SKM-1 treated with dmso at 0.1 percent for 144 hours (cell line): Measurements from ENCODE around the gene NDUFS7.

ENCODE experiments used
- DNase-seq: peaks from one replicate; lab custom pipeline; 2025; ENCODE audit not compliant: unreplicated experiment; lab: John Stamatoyannopoulos, UW

The NDUFS7 gene

DNA sequence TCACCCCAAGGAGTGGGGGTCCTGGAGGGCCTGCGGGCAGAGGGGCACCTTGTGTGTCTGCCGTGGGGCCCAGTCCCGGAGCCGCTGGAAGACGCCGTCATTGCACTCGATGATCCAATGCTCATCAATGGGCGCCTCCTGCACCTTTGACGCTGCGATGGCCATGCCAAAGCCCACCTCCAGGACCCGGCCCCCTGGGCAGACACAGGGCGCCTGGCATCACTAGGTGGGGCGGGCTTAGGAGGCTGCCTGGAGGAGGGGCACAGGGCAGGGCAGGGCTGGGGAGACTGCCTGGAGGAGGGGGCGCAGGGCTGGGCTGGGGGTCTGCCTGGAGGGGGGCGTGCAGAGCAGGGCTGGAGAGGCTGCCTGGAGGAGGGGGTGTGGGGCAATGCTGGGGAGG, 16.0 kb downstream of the NDUFS7 start:
- DNase-seq: no peak

GRCh38 chr19:1400281-1401137, 16.8 kb downstream of the NDUFS7 start:
- DNase-seq: no peak

DNA sequence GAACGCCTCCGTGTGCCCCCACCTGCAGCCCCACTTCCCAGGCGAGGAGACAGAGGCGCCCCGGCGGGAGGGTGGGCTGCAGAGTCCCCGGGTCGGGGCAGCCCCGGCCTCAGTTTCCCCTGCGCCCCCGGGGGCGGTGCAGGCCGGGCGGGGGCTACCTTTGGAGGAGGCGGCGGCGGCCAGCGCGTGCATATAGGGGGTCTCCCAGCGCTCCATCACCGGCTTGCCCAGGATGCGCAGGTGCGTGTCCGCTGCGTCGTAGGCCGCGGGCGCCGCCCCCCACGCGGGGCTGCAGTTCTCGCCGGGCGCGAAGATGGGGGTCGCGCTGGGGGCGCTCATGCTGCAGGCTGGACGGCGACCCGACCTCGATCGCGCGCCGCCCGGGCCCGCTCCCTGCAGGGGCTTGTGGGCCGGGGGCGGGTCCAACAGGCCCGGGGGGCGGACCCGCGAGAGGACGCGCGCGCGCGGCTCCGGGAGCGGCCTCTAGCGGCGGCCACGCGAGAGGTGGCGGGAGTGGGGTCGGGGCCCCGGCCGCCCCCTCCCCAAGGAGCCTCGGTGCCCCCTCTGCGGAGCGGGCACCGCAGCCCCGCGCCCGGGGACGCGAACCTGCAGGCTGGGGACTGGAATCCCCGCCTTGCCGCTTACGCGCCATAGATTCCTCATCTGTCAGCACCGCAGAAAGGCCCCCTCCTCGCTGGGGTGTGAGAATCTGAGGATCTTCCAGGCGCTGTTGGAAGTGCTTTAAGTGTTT, 17.6 kb downstream of the NDUFS7 start, which contains the start of gene GAMT:
TSS of gene GAMT (minus strand) at position 405 of the 751 bp plus-strand sequence. CDS start at position 339, 66 bp downstream.
- DNase-seq: peak; percentile 13

- DNase-seq: no peak
Observed at GRCh38 chr19:1401889-1402217, 18.1 kb downstream of the NDUFS7 start.

DNA sequence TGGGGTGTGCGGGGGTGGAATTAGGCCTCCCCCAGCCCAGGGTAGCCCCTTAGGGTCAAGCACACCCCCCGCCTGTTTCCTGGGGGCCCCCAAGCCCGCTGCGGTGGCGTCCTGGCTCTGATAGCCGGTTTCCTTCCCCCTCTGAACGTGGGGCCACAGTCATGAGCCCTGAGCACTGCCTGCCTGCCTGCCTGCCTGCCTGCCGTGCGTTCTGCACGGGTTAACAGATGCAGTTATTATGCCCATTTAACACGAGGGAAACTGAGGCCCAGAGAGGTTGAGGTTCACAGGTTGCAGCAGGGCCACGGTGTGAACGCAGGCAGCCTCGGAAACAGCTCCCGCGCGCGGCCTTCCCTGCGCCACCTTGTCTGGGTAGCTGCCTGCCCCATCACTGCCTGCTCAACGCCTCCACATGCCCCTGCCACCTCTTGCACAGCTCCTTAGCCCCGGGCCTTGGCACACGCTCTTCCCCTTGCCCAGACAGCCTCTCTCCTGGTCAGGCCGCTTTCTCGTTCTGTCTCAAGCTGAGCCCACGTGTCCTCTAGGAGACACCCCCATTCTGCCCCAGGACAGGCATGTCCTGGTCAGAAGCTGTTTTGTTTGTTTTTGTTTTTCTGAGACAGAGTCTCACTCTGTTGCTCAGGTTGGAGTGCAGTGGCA, 18.8 kb downstream of the NDUFS7 start:
- DNase-seq: no peak

DNA sequence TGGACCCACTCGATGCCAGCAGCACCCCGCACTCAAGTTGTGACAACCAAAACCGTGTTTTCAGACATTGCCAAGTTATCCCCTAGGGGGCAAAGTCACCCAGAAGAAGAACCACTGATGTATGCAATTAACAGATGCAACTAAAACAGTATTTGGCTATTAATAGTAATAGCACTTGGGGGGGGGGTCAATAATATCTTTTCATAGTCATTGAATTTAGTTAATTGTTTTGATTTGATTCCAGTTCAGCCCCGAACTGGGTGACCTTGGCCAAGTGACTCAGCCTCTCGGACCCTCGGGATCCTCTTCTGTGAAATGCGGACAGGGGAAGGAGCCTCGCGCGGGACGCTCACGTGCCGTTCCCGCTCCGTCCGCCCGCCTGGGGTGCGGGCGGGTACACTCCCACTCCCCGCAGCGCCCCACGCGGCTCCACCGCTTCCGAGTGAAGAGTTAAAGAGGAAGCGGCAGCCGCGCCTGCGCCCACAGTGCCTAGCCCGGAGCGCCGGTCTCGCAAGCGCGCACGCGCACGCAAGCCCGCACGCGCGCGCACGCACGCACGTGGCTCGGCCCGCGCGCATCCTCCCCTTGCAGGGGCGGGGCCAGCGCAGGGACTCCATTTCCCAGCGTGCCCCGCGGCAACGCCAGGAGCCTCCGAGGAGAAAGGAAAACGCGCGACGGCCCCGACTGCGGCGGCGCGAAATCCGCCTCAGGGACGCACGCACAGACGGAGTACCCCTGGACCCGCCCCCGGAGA, 23.2 kb downstream of the NDUFS7 start:
- DNase-seq: peak; percentile 94

DNA sequence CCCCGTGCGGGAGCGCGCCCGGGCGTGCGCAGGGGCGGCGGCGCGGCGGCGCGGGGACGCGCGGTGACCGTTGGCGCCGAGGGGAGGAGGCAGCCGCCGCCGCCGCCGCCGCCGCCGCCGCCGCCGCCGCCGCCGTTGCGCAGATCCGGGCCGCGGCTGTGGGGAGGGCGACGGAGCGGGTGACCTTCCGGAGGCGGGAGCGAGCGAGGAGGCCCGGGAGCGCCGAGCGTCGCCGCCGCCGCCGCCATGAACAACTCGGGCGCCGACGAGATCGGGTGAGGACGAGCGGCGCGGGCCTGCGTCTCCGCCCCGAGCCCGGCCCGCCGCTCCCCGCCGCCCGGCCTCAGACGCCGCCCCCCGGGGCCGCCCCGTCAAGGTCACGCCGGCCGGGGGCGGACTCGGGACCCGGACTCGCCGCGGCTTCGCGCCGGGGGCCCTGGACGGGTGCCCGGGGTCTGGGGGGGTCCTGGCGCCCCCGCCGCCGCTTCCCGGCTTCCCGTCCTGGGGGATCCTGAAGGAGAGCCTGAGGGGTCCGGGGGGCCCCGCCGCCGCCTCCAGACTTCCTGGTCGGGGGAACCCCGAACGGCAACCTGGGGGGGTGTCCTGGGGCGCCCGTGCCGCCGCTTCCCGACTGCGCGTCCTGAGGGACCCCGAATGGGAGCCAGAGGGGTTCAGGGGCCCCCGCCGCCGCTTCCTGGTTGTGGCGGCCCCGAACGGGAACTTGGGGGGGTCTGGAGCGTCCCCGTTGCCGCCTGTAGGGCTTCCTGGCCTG, 24.0 kb downstream of the NDUFS7 start, which contains the start of gene DAZAP1:
TSS of gene DAZAP1 (plus strand) at position 59 of the 772 bp plus-strand sequence. CDS start at position 247, 188 bp downstream.
- DNase-seq: no peak

GRCh38 chr19:1408300-1409203, 24.8 kb downstream of the NDUFS7 start:
- no peak for DNase-seq

DNA sequence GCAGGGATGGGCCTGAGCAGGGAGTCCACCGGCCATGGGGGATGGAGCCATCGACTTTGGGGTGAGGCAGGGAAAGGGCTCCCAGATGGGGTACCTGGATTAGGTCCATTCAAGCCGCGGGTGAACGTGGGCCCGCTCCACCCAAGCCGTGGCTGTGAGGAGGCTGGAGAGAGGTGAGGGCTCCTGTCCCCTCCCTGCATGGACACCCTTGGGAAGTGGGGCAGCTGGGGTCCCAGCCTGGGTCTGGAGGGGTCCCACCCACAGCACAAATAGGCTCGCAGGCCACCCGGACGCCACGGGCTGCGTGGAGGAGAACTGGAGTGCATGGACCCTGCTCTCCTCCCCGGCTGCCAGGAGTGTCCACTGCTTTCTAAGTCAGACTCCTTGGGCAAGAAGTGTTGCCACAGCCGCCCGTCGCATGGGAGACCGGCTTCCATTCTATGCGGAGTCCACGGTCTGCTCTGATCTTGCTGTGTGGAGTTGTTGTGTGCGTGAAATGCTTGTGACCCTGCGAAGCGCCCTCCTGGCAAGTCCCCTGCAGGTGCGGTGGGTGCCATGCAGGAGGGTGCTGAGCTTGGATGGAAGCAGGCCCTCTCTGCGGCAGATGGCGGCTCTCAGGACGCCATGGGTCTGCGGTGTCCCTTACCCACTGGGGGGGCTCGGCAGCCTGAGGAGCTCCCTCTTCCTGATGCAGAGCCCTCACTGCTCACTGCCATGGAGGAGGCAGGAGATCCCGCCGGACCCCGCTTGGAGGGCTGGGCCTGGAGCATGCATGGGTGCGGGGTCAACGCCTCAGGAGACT, 25.7 kb downstream of the NDUFS7 start:
- DNase-seq: no peak

DNA sequence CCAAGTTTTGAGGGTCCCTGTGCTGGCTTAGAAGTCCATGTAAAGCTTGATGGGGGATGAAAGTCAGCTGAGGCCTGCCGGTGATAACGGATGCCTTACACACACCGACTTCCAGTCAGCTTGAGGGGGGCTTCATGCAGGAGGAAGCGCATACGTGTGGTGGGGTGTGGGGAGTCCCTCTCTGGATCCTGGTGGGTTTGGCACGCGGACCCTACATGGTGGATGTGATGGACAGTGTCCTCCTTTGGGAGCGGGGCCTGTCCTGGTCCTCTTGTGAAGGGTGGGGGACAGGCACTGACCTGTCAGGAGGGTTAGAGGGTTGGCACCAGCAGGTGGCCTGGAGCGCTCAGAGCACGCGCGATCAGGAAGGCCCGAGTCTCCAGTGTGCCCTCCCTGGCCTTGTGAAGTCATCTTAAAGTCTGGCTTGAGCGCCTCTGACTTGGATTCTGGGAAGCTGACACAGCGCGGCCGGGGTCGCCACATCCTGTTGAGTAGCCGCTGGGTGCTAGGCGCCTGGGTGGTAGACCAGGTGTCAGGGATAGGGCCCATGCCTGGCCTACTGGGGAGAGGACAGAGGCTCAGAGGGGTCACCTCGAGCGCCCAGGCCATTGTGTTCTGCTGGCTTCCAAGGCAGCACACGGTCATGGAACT, 26.6 kb downstream of the NDUFS7 start:
- DNase-seq: no peak

DNA sequence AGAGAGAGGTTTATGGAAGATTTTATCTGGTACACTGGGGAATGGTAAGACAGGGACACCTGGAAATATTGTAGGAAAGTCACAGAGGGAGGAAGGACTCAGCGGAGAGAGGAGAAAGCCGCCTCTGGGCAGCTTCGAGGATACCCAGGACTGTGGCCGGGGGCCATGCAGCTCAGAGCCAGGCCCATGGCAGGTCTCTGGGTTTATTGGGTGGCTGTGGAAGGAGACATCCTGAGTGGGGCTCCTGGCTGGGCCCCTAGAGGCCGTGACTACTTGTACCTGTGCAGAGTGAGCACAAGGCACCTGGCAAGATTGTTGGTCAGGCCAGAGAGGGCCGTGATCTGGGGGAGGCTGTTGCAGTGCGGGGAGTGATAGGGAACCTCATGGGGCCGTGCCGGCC, 27.1 kb downstream of the NDUFS7 start:
- no peak for DNase-seq

- DNase-seq: no peak
Observed at GRCh38 chr19:1411255-1412191, 27.8 kb downstream of the NDUFS7 start.

DNA sequence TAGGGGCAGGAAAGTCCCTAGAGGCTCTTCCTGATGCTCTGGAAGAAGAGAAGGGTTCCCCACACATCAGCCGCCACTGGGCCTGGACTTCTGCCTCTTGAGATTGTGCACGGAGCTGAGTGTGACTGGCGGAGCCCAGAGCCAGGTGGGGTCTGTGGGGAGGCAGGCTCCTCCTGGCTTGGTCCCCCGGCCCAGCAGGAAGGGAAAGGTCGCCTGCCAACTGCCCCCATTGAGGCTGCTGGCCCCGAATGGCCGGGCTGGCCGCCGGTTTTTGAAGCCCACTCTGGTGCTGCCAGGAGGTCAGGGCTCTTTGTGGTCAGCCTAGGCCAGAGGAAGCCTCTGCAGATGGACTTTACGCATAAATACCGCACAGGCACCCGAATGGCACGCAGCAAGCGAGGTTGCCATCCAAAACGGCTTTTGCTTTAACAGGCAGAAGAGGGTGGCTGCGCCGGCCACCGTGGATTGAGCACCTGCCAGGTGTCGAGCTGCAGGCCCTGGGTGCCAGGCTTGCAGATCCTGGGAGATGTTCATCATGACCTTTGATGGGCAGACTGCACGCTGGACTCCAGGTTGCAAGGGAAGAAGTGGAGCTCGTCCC, 28.7 kb downstream of the NDUFS7 start:
- no peak for DNase-seq

DNA sequence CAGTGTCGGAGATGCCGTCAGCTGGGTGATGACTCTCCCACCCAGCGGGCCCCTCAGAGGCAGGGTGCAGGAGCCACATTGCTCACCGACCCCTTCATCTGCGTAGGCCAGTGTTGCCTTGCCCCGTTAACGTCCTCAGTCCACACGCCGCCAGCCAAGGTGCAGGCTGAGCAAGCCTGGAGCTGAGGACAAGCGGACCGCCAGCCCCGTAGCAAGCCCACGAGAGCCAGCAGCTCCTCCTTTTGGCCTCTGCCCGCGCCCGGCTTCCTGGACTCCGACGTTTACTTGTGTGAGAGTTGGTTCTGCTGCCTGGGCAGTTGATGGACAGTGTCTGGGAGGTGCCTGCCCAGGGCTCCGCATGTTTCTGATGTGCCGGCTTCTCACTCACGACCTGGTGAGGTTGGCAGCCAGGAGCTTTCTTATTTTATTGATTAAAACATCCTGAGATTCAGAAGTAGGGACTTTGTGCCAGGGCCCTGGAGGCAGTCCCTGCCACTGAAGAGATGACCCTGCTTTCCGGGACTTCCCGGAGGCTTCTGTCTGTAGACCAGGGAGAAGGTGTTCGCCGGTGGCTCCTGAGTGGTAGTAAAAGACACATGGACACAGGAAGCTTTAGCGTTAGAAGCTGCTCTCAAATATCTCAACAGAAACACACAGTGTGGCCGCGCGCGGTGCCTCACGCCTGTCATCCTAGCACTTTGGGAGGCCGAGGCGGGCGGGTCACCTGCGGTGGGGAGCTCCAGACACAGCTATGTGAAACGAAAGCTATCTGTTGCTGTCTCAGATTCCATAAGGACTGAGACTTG, 29.5 kb downstream of the NDUFS7 start:
- no peak for DNase-seq

DNA sequence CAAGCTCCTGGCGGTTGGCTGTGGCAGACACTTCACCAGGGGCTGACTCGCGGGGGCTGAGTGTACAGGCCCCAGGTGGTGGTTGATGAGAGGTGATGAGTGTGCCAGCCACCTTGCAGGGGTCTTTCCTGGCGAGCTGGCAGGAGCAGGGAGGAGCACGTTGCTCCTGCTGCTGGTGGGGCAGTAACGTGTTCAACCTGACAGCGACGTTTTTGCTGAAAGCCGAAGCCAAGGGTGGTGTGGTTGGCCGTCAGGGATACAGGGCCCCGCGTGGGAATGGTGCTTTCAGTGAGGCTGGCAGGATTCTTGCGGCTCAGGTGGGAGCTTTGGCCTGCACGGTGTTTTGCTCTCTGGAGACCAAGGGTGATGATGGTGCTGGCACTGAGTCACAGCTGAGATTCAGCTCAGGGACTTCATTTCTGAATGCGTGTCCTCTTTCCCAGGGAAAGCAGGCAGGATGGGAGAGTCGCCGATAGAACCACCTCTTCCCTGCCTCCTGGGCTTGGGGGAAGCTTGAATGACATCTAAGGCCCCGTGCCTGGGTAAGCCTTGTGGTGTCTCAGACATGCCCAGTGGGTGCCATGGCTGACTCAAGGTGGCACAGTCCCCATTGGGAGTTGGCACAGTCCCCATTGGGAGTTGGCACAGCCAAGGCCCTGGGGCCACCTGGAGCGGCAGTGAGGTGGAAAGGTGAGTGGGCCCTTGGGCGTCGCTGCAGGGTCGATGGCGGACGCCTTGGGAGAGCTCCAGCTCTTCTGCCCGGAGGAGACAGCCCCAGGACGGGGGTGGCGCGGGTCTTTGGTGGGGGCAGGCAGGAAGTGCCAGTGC, 32.5 kb downstream of the NDUFS7 start:
- DNase-seq: no peak
